Loucy (cell line): ENCODE data around the gene NDC80.

Experiments used
- H2AFZ ChIP-seq: fragments of 200-600 bp; sonication (generic); 2 replicates; pipeline ENCODE4 v1.6.0; 2016; ENCODE audit warnings: antibody characterized with exemption, mild to moderate bottlenecking, low read length, moderate library complexity
- H3F3A ChIP-seq: fragments of 200-600 bp; 2 replicates; pipeline ENCODE4 v1.6.0; 2016; ENCODE audit warnings: antibody characterized with exemption, low read depth, mild to moderate bottlenecking
- H3K27me3 ChIP-seq: fragments of 200-600 bp; sonication (generic); 2 replicates; pipeline ENCODE4 v1.6.1; 2014; ENCODE audit warnings: low read length, mild to moderate bottlenecking; ENCODE audit not compliant: insufficient read depth, poor library complexity, severe bottlenecking
- H3K36me3 ChIP-seq: fragments of 200-600 bp; sonication (generic); 2 replicates; pipeline ENCODE4 v1.6.1; 2016; ENCODE audit warnings: low read length; ENCODE audit not compliant: insufficient read depth
- H3K4me1 ChIP-seq: fragments of 200-600 bp; sonication (generic); 2 replicates; pipeline ENCODE4 v1.5.1; 2014; ENCODE audit warnings: low read length, mild to moderate bottlenecking; ENCODE audit not compliant: insufficient read depth, poor library complexity, severe bottlenecking
- H3K4me2 ChIP-seq: fragments of 200-600 bp; sonication (generic); 2 replicates; pipeline ENCODE4 v1.6.0; 2014; ENCODE audit warnings: antibody characterized with exemption, low read length, low read depth, mild to moderate bottlenecking; ENCODE audit not compliant: poor library complexity, severe bottlenecking
- H3K4me3 ChIP-seq: fragments of 200-600 bp; sonication (generic); 2 replicates; pipeline ENCODE4 v1.5.1; 2014; ENCODE audit warnings: low read length, mild to moderate bottlenecking, mixed read lengths; ENCODE audit not compliant: poor library complexity, severe bottlenecking
- H3K79me2 ChIP-seq: fragments of 200-600 bp; sonication (generic); 2 replicates; pipeline ENCODE4 v1.6.1; 2014; ENCODE audit warnings: low read length; ENCODE audit not compliant: insufficient read depth
- H3K9ac ChIP-seq: fragments of 200-600 bp; sonication (generic); 2 replicates; pipeline ENCODE4 v1.6.0; 2014; ENCODE audit warnings: mild to moderate bottlenecking, low read depth, low read length, moderate library complexity; ENCODE audit not compliant: poor library complexity, severe bottlenecking
- H3K9me2 ChIP-seq: fragments of 200-600 bp; sonication (generic); replicated peaks from 2 replicates; pipeline ENCODE4 v1.6.1; 2016; ENCODE audit warnings: low read depth, low read length, mixed read lengths
- H3K9me3 ChIP-seq: fragments of 200-600 bp; sonication (generic); 2 replicates; pipeline ENCODE4 v1.6.1; 2014; ENCODE audit warnings: mild to moderate bottlenecking, antibody characterized with exemption, low read length, low read depth; ENCODE audit not compliant: insufficient read depth
- H4K20me1 ChIP-seq: fragments of 200-600 bp; sonication (generic); 2 replicates; pipeline ENCODE4 v1.6.0; 2014; ENCODE audit warnings: antibody characterized with exemption, low read length, mild to moderate bottlenecking; ENCODE audit not compliant: insufficient read depth, poor library complexity, severe bottlenecking
- EZH2phosphoT487 ChIP-seq: fragments of 200-600 bp; IDR thresholded peaks from 2 replicates; pipeline ENCODE4 v1.6.1; 2018; ENCODE audit warnings: antibody characterized with exemption, mild to moderate bottlenecking, moderate library complexity, borderline replicate concordance
- TF ChIP-seq, protein P1 (sequence below): fragments of 200-600 bp; sonication (generic); conservative IDR thresholded peaks from 2 replicates; pipeline ENCODE4 v1.5.1; 2014; ENCODE audit warnings: mild to moderate bottlenecking, antibody characterized with exemption, low read length

The NDC80 gene

GRCh38 chr18:2555895-2556294 lies 15.5 kb upstream of the NDC80 start:
- Histone ChIP-seq H3K27me3 (no peaks in the 10 kb centered on the region), H3K79me2 (no peaks in the 10 kb centered on the region), H3K36me3 (no peaks in the 10 kb centered on the region; the same call in 1 of the 2 replicates), H3F3A (no peaks in the 10 kb centered on the region), H3K9me2 (no peaks in the 10 kb centered on the region), H3K9me3 (no peaks in the 10 kb centered on the region), H3K4me1 (peaks cover 4% of the 10 kb centered on the region), H4K20me1 (no peaks in the 10 kb centered on the region), H3K9ac (no peak overlapping the region), H3K4me3 (no peak overlapping the region), H2AFZ (no peak overlapping the region), H3K4me2 (no peak overlapping the region)
- TF ChIP-seq, protein P1, sequence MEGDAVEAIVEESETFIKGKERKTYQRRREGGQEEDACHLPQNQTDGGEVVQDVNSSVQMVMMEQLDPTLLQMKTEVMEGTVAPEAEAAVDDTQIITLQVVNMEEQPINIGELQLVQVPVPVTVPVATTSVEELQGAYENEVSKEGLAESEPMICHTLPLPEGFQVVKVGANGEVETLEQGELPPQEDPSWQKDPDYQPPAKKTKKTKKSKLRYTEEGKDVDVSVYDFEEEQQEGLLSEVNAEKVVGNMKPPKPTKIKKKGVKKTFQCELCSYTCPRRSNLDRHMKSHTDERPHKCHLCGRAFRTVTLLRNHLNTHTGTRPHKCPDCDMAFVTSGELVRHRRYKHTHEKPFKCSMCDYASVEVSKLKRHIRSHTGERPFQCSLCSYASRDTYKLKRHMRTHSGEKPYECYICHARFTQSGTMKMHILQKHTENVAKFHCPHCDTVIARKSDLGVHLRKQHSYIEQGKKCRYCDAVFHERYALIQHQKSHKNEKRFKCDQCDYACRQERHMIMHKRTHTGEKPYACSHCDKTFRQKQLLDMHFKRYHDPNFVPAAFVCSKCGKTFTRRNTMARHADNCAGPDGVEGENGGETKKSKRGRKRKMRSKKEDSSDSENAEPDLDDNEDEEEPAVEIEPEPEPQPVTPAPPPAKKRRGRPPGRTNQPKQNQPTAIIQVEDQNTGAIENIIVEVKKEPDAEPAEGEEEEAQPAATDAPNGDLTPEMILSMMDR = no peak
- TF ChIP-seq EZH2phosphoT487 = no peak

DNA sequence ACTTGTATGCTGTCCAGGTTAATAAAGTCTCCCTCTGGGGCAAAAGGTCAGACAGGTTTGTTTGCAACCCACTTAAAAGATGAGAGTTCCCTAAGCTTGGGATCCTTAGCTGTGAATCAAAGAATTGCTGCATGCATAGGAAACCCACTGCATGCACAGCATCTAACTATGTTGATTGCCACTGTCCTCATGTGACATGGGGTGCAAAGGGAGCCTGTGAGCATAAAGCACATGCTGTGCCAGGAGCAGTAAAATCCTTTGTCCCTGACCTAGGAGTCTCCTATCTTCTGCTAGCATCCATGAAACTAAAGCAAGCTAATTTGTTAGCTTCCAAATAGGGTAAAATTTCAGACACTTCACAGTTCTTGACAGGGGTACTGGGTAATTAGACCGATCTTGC lies 13.8 kb upstream of the NDC80 start:
- no peak overlapping the region for H3K9ac ChIP-seq
- H3K9me2 ChIP-seq = no peaks in the 10 kb centered on the region
- no peak overlapping the region for H3K4me2 ChIP-seq
- H3K36me3 ChIP-seq = no peaks in the 10 kb centered on the region
- no peaks in the 10 kb centered on the region for H4K20me1 ChIP-seq
- no peaks in the 10 kb centered on the region for H3K27me3 ChIP-seq
- H3K9me3 ChIP-seq = no peaks in the 10 kb centered on the region
- H2AFZ ChIP-seq = no peak overlapping the region
- H3F3A ChIP-seq = no peaks in the 10 kb centered on the region
- H3K4me1 ChIP-seq = peaks cover 4% of the 10 kb centered on the region
- no peak for TF ChIP-seq EZH2phosphoT487
- TF ChIP-seq, protein P1 = no peak
- no peak overlapping the region for H3K4me3 ChIP-seq
- H3K79me2 ChIP-seq = no peaks in the 10 kb centered on the region

- TF ChIP-seq, protein P1 = no peak
- TF ChIP-seq EZH2phosphoT487 = no peak
- H3K4me3 ChIP-seq = no peak overlapping the region
- H3K9ac ChIP-seq = no peak overlapping the region
- H3K36me3 ChIP-seq = no peaks in the 10 kb centered on the region
- H2AFZ ChIP-seq = no peak overlapping the region
- peaks cover 4% of the 10 kb centered on the region for H3K4me1 ChIP-seq
- no peaks in the 10 kb centered on the region for H3F3A ChIP-seq
- no peaks in the 10 kb centered on the region for H4K20me1 ChIP-seq
- H3K9me2 ChIP-seq = no peaks in the 10 kb centered on the region
- no peaks in the 10 kb centered on the region for H3K9me3 ChIP-seq
- H3K79me2 ChIP-seq = no peaks in the 10 kb centered on the region
- no peak overlapping the region for H3K4me2 ChIP-seq
- no peaks in the 10 kb centered on the region for H3K27me3 ChIP-seq
Measured at GRCh38 chr18:2559249-2559648, 12.1 kb upstream of the NDC80 start.
